GM12892 (cell line): ENCODE measurements around the gene DLGAP1.

Experiments used
- POLR2A ChIP-seq: IDR thresholded peaks from 2 replicates; pipeline ENCODE4 v1.6.1; 2011; ENCODE audit warnings: low read depth, low read length, control low read depth
- POLR2AphosphoS5 ChIP-seq: IDR thresholded peaks from 2 replicates; pipeline ENCODE4 v1.6.1; 2011; ENCODE audit warnings: low read depth, low read length, control low read depth
- TAF1 ChIP-seq: IDR thresholded peaks from 2 replicates; pipeline ENCODE4 v1.6.1; 2011; ENCODE audit warnings: low read depth, mild to moderate bottlenecking, control low read depth, low read length, borderline replicate concordance

DNA sequence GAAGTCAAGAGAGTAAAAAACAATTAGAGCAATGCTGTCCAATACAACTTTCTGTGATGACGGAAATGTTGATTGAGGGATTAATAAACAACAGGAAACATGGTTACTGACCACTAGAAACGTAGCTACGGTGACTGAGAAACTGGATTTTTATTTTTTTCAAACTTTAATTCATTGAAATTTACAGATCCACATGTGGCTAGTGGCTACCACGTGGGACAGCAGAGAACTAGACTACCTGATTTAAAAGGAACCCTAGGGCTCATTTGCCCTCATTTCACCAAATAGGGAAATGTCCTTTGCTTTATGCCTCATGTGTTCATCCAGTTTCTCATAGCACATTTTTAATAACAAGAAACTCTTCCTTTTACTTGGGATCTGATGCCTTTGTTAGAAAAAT, 592.1 kb downstream of the DLGAP1 start:
- TF ChIP-seq POLR2A: no peak
- no peak for TF ChIP-seq POLR2AphosphoS5
- no peak for TF ChIP-seq TAF1
